Neural progenitor cell (in vitro differentiated cells): ENCODE measurements around the gene ZRSR2.

Experiments
- CTCF ChIP-seq: fragments of 200-600 bp; sonication (generic); IDR thresholded peaks from 2 replicates; pipeline ENCODE4 v1.5.1; 2017; ENCODE audit warnings: antibody characterized with exemption, mild to moderate bottlenecking
- EZH2 ChIP-seq: fragments of 200-600 bp; sonication (generic); IDR thresholded peaks from 2 replicates; pipeline ENCODE4 v1.6.1; 2017; ENCODE audit warnings: antibody characterized with exemption, mild to moderate bottlenecking, moderate library complexity
- EZH2phosphoT487 ChIP-seq: fragments of 200-600 bp; sonication (generic); IDR thresholded peaks from 2 replicates; pipeline ENCODE4 v1.6.1; 2017; ENCODE audit warnings: antibody characterized with exemption

- TF ChIP-seq CTCF (no peak), EZH2 (no peak), EZH2phosphoT487 (no peak)
These were observed 43.8 kb downstream of the ZRSR2 start for GRCh38 chrX:15834053-15834452.
